Measurements from ENCODE around the gene IMMP2L. TPM values are rescaled to one million over a fixed set of nuclear protein-coding genes. Genes with fewer than 3 reads are reported as not detected.

Gene IMMP2L
- polyA plus RNA-seq, 1 of the 3 experiments (the other 2 are of a cell fraction): 10.7 TPM

- Histone ChIP-seq H3K9ac (no peak overlapping the region), H3K36me3 (replicated peaks in 1 of 2; ENCODE audit: control insufficient read depth in 1 of 2, insufficient read depth in 2 of 2, low read length in 1 of 2) (no peaks in the 10 kb centered on the region), H4K20me1 (ENCODE audit: insufficient read depth) (no peaks in the 10 kb centered on the region), H3K4me3 (ENCODE audit: low read depth in 2 of 2, low read length in 1 of 2) (no peak overlapping the region; a peak in 1 of 4 replicates), H3K9me2 (no peaks in the 10 kb centered on the region), H3K4me2 (no peak overlapping the region), H3K27ac (ENCODE audit: low read depth in 2 of 2, low read length in 1 of 2) (peak overlapping the region in 1 of 2 experiments; percentile 72; a peak in 2 of 4 replicates), H2AFZ (ENCODE audit: low read depth) (no peak overlapping the region), H3K9me3 (no peaks in the 10 kb centered on the region), H3K27me3 (ENCODE audit: insufficient read depth) (no peaks in the 10 kb centered on the region), H3K4me1 (ENCODE audit: control insufficient read depth in 1 of 2, insufficient read depth in 2 of 2, low read depth in 1 of 2, low read length in 1 of 2) (peaks cover 4 to 8% of the 10 kb centered on the region in 2 experiments; a peak in 3 of 4 replicates), H3F3A (replicated peaks; ENCODE audit: insufficient read depth) (no peaks in the 10 kb centered on the region), H3K79me2 (ENCODE audit: insufficient read depth) (no peaks in the 10 kb centered on the region)
- DNase-seq: peak; percentile 74
- POLR2A ChIA-PET: no interaction called here
- CTCF ChIA-PET: interaction anchor here (1.9 kb wide), 1 partner anchor 388 kb away, joined by 8 read pairs; no protein-coding TSS in a partner anchor
- TF ChIP-seq EZH2phosphoT487 (IDR thresholded peaks at IDR 0.05; ENCODE audit: borderline replicate concordance, low read depth): no peak
- no peak for TF ChIP-seq GATA2 (CRISPR knock-in tag; IDR thresholded peaks at IDR 0.05)
- no peak for TF ChIP-seq MXI1 (IDR thresholded peaks at IDR 0.05; ENCODE audit: low read depth, low read length)
- TF ChIP-seq CHD2 (IDR thresholded peaks at IDR 0.05; ENCODE audit: low read length, partially characterized antibody): no peak
- no peak for TF ChIP-seq IRF3 (IDR thresholded peaks at IDR 0.05; ENCODE audit: low read depth, low read length)
- TF ChIP-seq FOXM1 (IDR thresholded peaks at IDR 0.05; ENCODE audit: low read depth): no peak
- TF ChIP-seq FOXJ3 (CRISPR knock-in tag; IDR thresholded peaks at IDR 0.05): no peak
- TF ChIP-seq POLR2AphosphoS5 (IDR thresholded peaks at IDR 0.05; ENCODE audit: low read depth, low read length): no peak
- TF ChIP-seq FOSL2 (IDR thresholded peaks at IDR 0.05; ENCODE audit: borderline replicate concordance, low read depth): no peak
- TF ChIP-seq RFX5 (IDR thresholded peaks at IDR 0.05; ENCODE audit: low read length): peak; percentile 29; the same call in 1 of the 2 replicates
- TF ChIP-seq GABPA (IDR thresholded peaks at IDR 0.05; ENCODE audit: low read depth): no peak
- TF ChIP-seq REST (IDR thresholded peaks at IDR 0.05; ENCODE audit: low read depth, low read length): no peak
- no peak for TF ChIP-seq MAX (IDR thresholded peaks at IDR 0.05; ENCODE audit: low read depth)
- TF ChIP-seq CTCF (IDR thresholded peaks at IDR 0.05): peak; percentile 99
- no peak for TF ChIP-seq TAF1 (IDR thresholded peaks at IDR 0.05; ENCODE audit: borderline replicate concordance, low read depth, low read length)
- peak; percentile 97 for TF ChIP-seq RAD21 (IDR thresholded peaks at IDR 0.05; ENCODE audit: low read length)
- no peak for TF ChIP-seq USF1 (IDR thresholded peaks at IDR 0.05; ENCODE audit: borderline replicate concordance, low read depth)
- peak; percentile 30; the same call in 1 of the 2 replicates for TF ChIP-seq PBX3 (IDR thresholded peaks at IDR 0.05)
- peak; percentile 86 for TF ChIP-seq SMC3 (IDR thresholded peaks at IDR 0.05; ENCODE audit: low read depth, low read length)
- no peak for TF ChIP-seq ELF1 (IDR thresholded peaks at IDR 0.05)
- peak; percentile 47; the same call in 1 of the 2 replicates for TF ChIP-seq RCOR1 (IDR thresholded peaks at IDR 0.05; ENCODE audit: low read length)
- no peak for TF ChIP-seq TEAD4 (IDR thresholded peaks at IDR 0.05; ENCODE audit: borderline replicate concordance, insufficient read depth)
- no peak for TF ChIP-seq RXRA (IDR thresholded peaks at IDR 0.05; ENCODE audit: borderline replicate concordance, low read depth)
- no peak for TF ChIP-seq JUND (IDR thresholded peaks at IDR 0.05)
These were observed 75.7 kb downstream of the IMMP2L start for GRCh38 chr7:111486472-111487142.

All from SK-N-SH (cell line).